ENCODE data around the gene EPHB2. TPM values are rescaled to one million over a fixed set of nuclear protein-coding genes. Genes with fewer than 3 reads are reported as not detected.

The EPHB2 gene
- total RNA-seq, 4 donors from 2014 or later = 7.5 to 27.3 (median 23.8) TPM

- Histone ChIP-seq H3K27ac (no peak overlapping the region), H3K9me3 (no peaks in the 10 kb centered on the region), H3K36me3 (no peaks in the 10 kb centered on the region), H3K4me1 (peaks cover 0 to 5% of the 10 kb centered on the region in 2 donors), H3K4me3 (replicated peaks in 1 of 3) (no peak overlapping the region), H3K27me3 (no peaks in the 10 kb centered on the region)
- no peak for TF ChIP-seq POLR2A (IDR thresholded peaks at IDR 0.05)
- TF ChIP-seq, protein P1, sequence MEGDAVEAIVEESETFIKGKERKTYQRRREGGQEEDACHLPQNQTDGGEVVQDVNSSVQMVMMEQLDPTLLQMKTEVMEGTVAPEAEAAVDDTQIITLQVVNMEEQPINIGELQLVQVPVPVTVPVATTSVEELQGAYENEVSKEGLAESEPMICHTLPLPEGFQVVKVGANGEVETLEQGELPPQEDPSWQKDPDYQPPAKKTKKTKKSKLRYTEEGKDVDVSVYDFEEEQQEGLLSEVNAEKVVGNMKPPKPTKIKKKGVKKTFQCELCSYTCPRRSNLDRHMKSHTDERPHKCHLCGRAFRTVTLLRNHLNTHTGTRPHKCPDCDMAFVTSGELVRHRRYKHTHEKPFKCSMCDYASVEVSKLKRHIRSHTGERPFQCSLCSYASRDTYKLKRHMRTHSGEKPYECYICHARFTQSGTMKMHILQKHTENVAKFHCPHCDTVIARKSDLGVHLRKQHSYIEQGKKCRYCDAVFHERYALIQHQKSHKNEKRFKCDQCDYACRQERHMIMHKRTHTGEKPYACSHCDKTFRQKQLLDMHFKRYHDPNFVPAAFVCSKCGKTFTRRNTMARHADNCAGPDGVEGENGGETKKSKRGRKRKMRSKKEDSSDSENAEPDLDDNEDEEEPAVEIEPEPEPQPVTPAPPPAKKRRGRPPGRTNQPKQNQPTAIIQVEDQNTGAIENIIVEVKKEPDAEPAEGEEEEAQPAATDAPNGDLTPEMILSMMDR (IDR thresholded peaks at IDR 0.05) = no peak
- no peak for DNase-seq
- intact Hi-C loops (cut with DNase I) = loop anchor here (5.0 kb wide), 1 partner anchor 160 kb away; no protein-coding TSS in a partner anchor
- 96 to 97% methylated on average over 9 of the region's 9 CpGs for WGBS, 2 donors
Observed at GRCh38 chr1:22862752-22863151, 152.1 kb downstream of the EPHB2 start.

DNA sequence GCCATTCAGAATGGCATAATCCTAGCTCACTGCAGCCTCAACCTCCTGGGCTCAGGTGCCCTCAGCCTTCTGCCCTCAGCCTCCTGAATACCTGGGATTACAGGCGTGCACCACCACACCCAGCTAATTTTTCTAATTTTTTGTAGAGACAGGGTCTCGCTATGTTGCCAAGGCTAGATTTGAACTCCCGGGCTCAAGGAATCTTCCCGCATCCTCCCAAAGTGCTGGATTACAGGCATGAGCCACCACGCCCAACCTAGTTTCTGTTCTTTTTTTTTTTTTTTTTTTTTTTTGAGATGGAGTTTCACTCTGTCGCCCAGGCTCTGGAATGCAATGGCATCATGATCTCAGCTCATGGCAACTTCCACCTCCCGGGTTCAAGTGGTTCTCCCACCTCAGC, 153.1 kb downstream of the EPHB2 start:
- no peaks in the 10 kb centered on the region for H3K36me3 ChIP-seq
- DNase-seq = no peak
- WGBS, 2 donors = 94 to 95% methylated on average over 7 of the region's 7 CpGs
- H3K9me3 ChIP-seq = no peaks in the 10 kb centered on the region
- H3K27me3 ChIP-seq = no peaks in the 10 kb centered on the region
- TF ChIP-seq, protein P1 (IDR thresholded peaks at IDR 0.05) = no peak
- no peak for TF ChIP-seq POLR2A (IDR thresholded peaks at IDR 0.05)
- H3K4me1 ChIP-seq = peaks cover 0 to 5% of the 10 kb centered on the region in 2 donors
- no peak overlapping the region for H3K4me3 ChIP-seq (replicated peaks in 1 of 3)
- H3K27ac ChIP-seq = no peak overlapping the region
- intact Hi-C loops (cut with DNase I) = loop anchor here (5.0 kb wide), 1 partner anchor 161 kb away; no protein-coding TSS in a partner anchor

GRCh38 chr1:22864886-22865285, 154.2 kb downstream of the EPHB2 start:
- no peaks in the 10 kb centered on the region for H3K9me3 ChIP-seq
- no peak overlapping the region for H3K4me3 ChIP-seq (replicated peaks in 1 of 3)
- no peak for DNase-seq
- no peaks in the 10 kb centered on the region for H3K27me3 ChIP-seq
- H3K4me1 ChIP-seq = peaks cover 0 to 5% of the 10 kb centered on the region in 2 donors
- WGBS, 2 donors = 87 to 91% methylated on average over 10 to 18 of the region's 24 CpGs
- no peaks in the 10 kb centered on the region for H3K36me3 ChIP-seq
- intact Hi-C loops (cut with DNase I) = loop anchor here (5.0 kb wide), 1 partner anchor 163 kb away; no protein-coding TSS in a partner anchor
- no peak overlapping the region for H3K27ac ChIP-seq
- TF ChIP-seq, protein P1 (IDR thresholded peaks at IDR 0.05) = no peak
- no peak for TF ChIP-seq POLR2A (IDR thresholded peaks at IDR 0.05)

- Histone ChIP-seq H3K27me3 (no peaks in the 10 kb centered on the region), H3K27ac (no peak overlapping the region), H3K36me3 (no peaks in the 10 kb centered on the region), H3K4me3 (replicated peaks in 1 of 3) (no peak overlapping the region), H3K9me3 (no peaks in the 10 kb centered on the region), H3K4me1 (peaks cover 7 to 13% of the 10 kb centered on the region in 2 donors)
- TF ChIP-seq POLR2A (IDR thresholded peaks at IDR 0.05) = no peak
- TF ChIP-seq, protein P1 (IDR thresholded peaks at IDR 0.05) = no peak
- intact Hi-C loops (cut with DNase I) = no loop called here
- 56 to 67% methylated on average over 5 of the region's 5 CpGs for WGBS, 2 donors
- DNase-seq = no peak
Observed at GRCh38 chr1:22865736-22866135, 155.1 kb downstream of the EPHB2 start.

DNA sequence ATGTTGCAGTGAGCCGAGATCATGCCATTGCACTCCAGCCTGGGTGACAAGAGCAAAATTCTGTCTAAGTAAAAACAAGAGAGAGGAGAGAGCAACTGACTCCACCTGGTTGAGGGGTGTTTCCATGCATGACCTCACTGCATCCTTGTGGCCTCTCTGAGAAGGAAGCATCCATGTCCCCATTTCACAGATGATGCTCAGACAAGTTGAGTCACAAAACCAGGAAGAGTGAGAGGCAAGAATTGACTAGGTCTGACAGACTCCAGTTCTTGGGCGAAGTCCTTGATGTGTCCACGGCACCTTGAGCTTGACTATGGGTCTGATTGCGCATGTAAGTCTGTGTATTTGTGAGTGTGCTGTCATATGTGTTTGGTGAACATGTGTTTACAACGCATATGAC, 156.2 kb downstream of the EPHB2 start:
- WGBS, 2 donors = 99% methylated on average over 5 of the region's 5 CpGs
- Histone ChIP-seq H3K36me3 (no peaks in the 10 kb centered on the region), H3K27me3 (no peaks in the 10 kb centered on the region), H3K4me3 (replicated peaks in 1 of 3) (no peak overlapping the region), H3K9me3 (no peaks in the 10 kb centered on the region), H3K4me1 (peaks cover 10 to 17% of the 10 kb centered on the region in 2 donors), H3K27ac (no peak overlapping the region)
- DNase-seq = no peak
- no peak for TF ChIP-seq POLR2A (IDR thresholded peaks at IDR 0.05)
- TF ChIP-seq, protein P1 (IDR thresholded peaks at IDR 0.05) = no peak
- intact Hi-C loops (cut with DNase I) = no loop called here
